Liver (tissue), 9 donors: ENCODE measurements around the gene PHEX. TPM values are rescaled to one million over a fixed set of nuclear protein-coding genes. Genes with fewer than 3 reads are reported as not detected.

Source experiments
- DNase-seq: peaks from one replicate; pipeline ENCODE4 v3.0.0-alpha.2; 2017; ENCODE audit warnings: low spot score
- H3K27ac ChIP-seq, 2 donors: one replicate each; pipeline ENCODE4 v1.7.0; 2013; ENCODE audit warnings: inconsistent platforms in 2 of 2, low read length in 2 of 2, control low read depth in 1 of 2, low read depth in 1 of 2, mild to moderate bottlenecking in 1 of 2
- H3K27me3 ChIP-seq, 4 donors: one replicate each; pipeline versions ENCODE4 v1.6.1 to v1.7.0; 2013; ENCODE audit warnings: low read length in 3 of 4, inconsistent platforms in 1 of 4, mild to moderate bottlenecking in 1 of 4, moderate library complexity in 1 of 4; ENCODE audit not compliant: control insufficient read depth in 4 of 4, insufficient read depth in 4 of 4
- H3K36me3 ChIP-seq, 4 donors: one replicate each; pipeline versions ENCODE4 v1.6.1 to v1.7.0; 2013; ENCODE audit warnings: low read length in 3 of 4, mild to moderate bottlenecking in 3 of 4, low read depth in 1 of 4, moderate library complexity in 1 of 4; ENCODE audit not compliant: control insufficient read depth in 4 of 4, insufficient read depth in 3 of 4
- H3K4me1 ChIP-seq, 4 donors: one replicate each; pipeline versions ENCODE4 v1.6.1 to v1.7.0; 2013; ENCODE audit warnings: low read length in 3 of 4, mild to moderate bottlenecking in 3 of 4, moderate library complexity in 1 of 4; ENCODE audit not compliant: control insufficient read depth in 4 of 4, insufficient read depth in 4 of 4
- H3K4me3 ChIP-seq, 3 donors: one replicate each; pipeline versions ENCODE4 v1.6.1 to v1.7.0; 2013; ENCODE audit warnings: low read length in 3 of 3, control low read depth in 1 of 3, low read depth in 1 of 3, mild to moderate bottlenecking in 1 of 3
- H3K9ac ChIP-seq, 2 donors: one replicate each; pipeline ENCODE4 v1.7.0; 2013; ENCODE audit warnings: low read length in 2 of 2, mild to moderate bottlenecking in 2 of 2, moderate library complexity in 2 of 2, control low read depth in 1 of 2, low read depth in 1 of 2
- H3K9me3 ChIP-seq, 4 donors: one replicate each; pipeline versions ENCODE4 v1.6.1 to v1.7.0; 2013; ENCODE audit warnings: low read length in 3 of 4; ENCODE audit not compliant: control insufficient read depth in 4 of 4
- ATF3 ChIP-seq: IDR thresholded peaks from 2 replicates; pipeline ENCODE4 v1.6.1; 2016; ENCODE audit warnings: antibody characterized with exemption
- CTCF ChIP-seq: fragments of 150-350 bp; IDR thresholded peaks from 2 replicates; pipeline ENCODE4 v1.5.1; 2017; ENCODE audit warnings: improper control_type of control experiment, low read depth, low read length; ENCODE audit not compliant: missing input control
- EGR1 ChIP-seq, 2 donors: IDR thresholded peaks; 2 replicates each; pipeline ENCODE4 v1.6.1; 2016 to 2018; ENCODE audit warnings: antibody characterized with exemption in 2 of 2, low read depth in 2 of 2
- FOXA1 ChIP-seq: IDR thresholded peaks from 2 replicates; pipeline ENCODE4 v1.6.1; 2016; ENCODE audit warnings: antibody characterized with exemption
- FOXA2 ChIP-seq: IDR thresholded peaks from 2 replicates; pipeline ENCODE4 v1.6.1; 2016; ENCODE audit warnings: antibody characterized with exemption
- GABPA ChIP-seq, 2 donors: IDR thresholded peaks in 1 of 2; conservative IDR thresholded peaks in 1 of 2; 2 replicates each; pipeline ENCODE4 v1.6.1; 2016; ENCODE audit warnings: antibody characterized with exemption in 2 of 2, mild to moderate bottlenecking in 1 of 2, moderate library complexity in 1 of 2
- HNF4A ChIP-seq, 2 donors: conservative IDR thresholded peaks; 2 replicates each; pipeline ENCODE4 v1.6.1; 2016; ENCODE audit warnings: antibody characterized with exemption in 2 of 2, mild to moderate bottlenecking in 2 of 2
- HNF4G ChIP-seq: IDR thresholded peaks from 2 replicates; pipeline ENCODE4 v1.6.1; 2016; ENCODE audit warnings: antibody characterized with exemption
- JUND ChIP-seq, 2 donors: IDR thresholded peaks; 2 replicates each; pipeline ENCODE4 v1.6.1; 2016; ENCODE audit warnings: antibody characterized with exemption in 2 of 2
- NR2F2 ChIP-seq: IDR thresholded peaks from 2 replicates; pipeline ENCODE4 v1.6.1; 2016; ENCODE audit warnings: antibody characterized with exemption
- REST ChIP-seq: IDR thresholded peaks from 2 replicates; pipeline ENCODE4 v1.6.1; 2016; ENCODE audit warnings: antibody characterized with exemption, mild to moderate bottlenecking
- RXRA ChIP-seq, 2 donors: IDR thresholded peaks; 2 replicates each; pipeline ENCODE4 v1.6.1; 2017 to 2018; ENCODE audit warnings: antibody characterized with exemption in 2 of 2, mild to moderate bottlenecking in 1 of 2
- SP1 ChIP-seq: IDR thresholded peaks from 2 replicates; pipeline ENCODE4 v1.6.1; 2018; ENCODE audit warnings: antibody characterized with exemption, mild to moderate bottlenecking
- TAF1 ChIP-seq: conservative IDR thresholded peaks from 2 replicates; pipeline ENCODE4 v1.6.1; 2016; ENCODE audit warnings: antibody characterized with exemption, mild to moderate bottlenecking
- YY1 ChIP-seq: IDR thresholded peaks from 2 replicates; pipeline ENCODE4 v1.6.1; 2016; ENCODE audit warnings: antibody characterized with exemption, mild to moderate bottlenecking
- WGBS: extraction: QIAGEN DNeasy Blood & Tissue Kit; methylation state at CpG from one replicate; pipeline ENCODE4 v1.1.7; 2013; 5-methylcytosine and 5-hydroxymethylcytosine counted together
- polyA plus RNA-seq, 2 donors: library from polyadenylated mRNA; stranded (reverse) in 1 of 2; unstranded in 1 of 2; fragments of 200-250 nt in 1 of 2; fragments of >200 nt in 1 of 2; fragmentation: Nextera tagmentation in 1 of 2; extraction: Ambion mirVana in 1 of 2; gene quantifications; one replicate each; pipeline versions ENCODE4 v1.2.1 to v1.2.3, GENCODE V29; 2013 to 2015
- total RNA-seq, 2 donors: library from RNA; depleted of rRNA; stranded (reverse); fragments of >200 nt; gene quantifications; one replicate each; pipeline ENCODE4 v1.2.3, GENCODE V29; 2014
- TF ChIP-seq, protein P1 (sequence below): IDR thresholded peaks from 2 replicates; pipeline ENCODE4 v1.6.1; 2016; ENCODE audit warnings: antibody characterized with exemption
- donor health status: healthy.
- donor health status: healthy.
- donor health status: healthy.
- donor health status: healthy.
- donor health status: healthy.

The PHEX gene
- total and polyA plus RNA-seq, 4 donors: 0.01 to 0.14 (median 0.08) TPM; not detected in 1

DNA sequence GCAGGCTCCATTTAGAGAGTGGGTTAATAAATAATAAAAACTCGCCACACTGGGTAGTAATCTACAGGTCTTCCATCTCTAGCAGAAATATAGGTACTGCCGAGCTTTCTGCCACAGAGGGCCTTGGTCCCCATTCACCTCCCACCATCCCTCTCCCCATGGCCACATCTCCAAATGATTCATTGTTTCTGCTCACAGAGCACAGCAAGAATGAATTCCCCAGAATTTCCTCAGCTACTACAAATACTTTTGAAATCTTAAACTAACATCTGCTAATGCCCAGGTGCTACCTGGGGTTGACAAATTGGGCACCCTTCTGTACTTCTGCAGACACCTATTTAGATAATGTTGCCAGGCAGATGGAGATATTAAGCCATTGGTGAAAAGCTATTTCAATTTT lies 5.1 kb downstream of the PHEX start:
- Histone ChIP-seq H3K4me1 (no peaks in the 10 kb centered on the region), H3K9ac (no peak overlapping the region), H3K27me3 (peaks cover 0 to 5% (median 0%) of the 10 kb centered on the region in 4 donors), H3K9me3 (no peaks in the 10 kb centered on the region), H3K4me3 (no peak overlapping the region), H3K36me3 (no peaks in the 10 kb centered on the region), H3K27ac (no peak overlapping the region)
- 90% methylated on average over 2 of the region's 2 CpGs for WGBS
- no peak for DNase-seq
- TF ChIP-seq SP1 (no peak), GABPA (IDR thresholded peaks at IDR 0.05 in 1 of 2, conservative IDR thresholded peaks at IDR 0.05 in 1 of 2) (no peak), NR2F2 (no peak), FOXA2 (no peak), REST (no peak), CTCF (no peak), JUND (IDR thresholded peaks at IDR 0.05) (no peak), HNF4G (no peak), YY1 (no peak), ATF3 (no peak), FOXA1 (no peak)

DNA sequence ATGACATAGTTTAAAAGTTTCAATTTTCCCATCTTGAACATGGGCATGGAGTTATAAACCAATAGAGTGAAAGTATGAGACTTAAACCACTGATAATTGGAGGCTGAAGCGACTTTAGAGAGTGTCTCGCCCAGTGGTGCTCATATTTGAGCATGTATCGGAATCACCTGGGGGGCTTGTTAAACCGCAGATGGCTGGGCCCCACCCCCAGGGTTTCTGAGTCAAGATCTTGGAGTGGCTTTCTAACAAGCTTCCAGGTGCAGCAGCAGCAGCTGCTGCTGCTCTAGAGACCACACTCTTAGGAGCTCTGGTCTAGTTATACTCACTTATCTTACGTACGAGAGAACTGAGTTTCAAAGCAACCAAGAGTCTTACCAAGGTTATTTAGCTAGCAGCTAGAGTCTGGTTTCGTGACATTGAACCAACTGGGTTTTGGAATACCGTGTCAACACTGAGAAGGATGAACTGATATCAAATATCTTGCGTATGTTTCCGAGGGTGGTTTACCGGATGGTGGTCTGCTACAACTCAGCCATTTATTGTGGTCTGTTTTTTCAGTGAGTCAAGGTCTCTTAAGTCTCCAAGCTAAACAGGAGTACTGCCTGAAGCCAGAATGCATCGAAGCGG lies 5.9 kb downstream of the PHEX start:
- TF ChIP-seq EGR1 (IDR thresholded peaks at IDR 0.05; ENCODE audit: low read depth in 2 of 2) (no peak), FOXA1 (no peak), RXRA (IDR thresholded peaks at IDR 0.05) (no peak), JUND (IDR thresholded peaks at IDR 0.05) (no peak), CTCF (no peak), HNF4A (conservative IDR thresholded peaks at IDR 0.05) (no peak), HNF4G (no peak), ATF3 (no peak), TAF1 (no peak)
- TF ChIP-seq, protein P1, sequence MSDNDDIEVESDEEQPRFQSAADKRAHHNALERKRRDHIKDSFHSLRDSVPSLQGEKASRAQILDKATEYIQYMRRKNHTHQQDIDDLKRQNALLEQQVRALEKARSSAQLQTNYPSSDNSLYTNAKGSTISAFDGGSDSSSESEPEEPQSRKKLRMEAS: no peak
- H3K9ac ChIP-seq: no peak overlapping the region
- H3K4me3 ChIP-seq: no peak overlapping the region
- no peak overlapping the region for H3K27ac ChIP-seq
- no peaks in the 10 kb centered on the region for H3K36me3 ChIP-seq
- DNase-seq: no peak
- H3K4me1 ChIP-seq: no peaks in the 10 kb centered on the region
- H3K9me3 ChIP-seq: no peaks in the 10 kb centered on the region
- H3K27me3 ChIP-seq: peaks cover 0 to 2% (median 0%) of the 10 kb centered on the region in 4 donors
- 93% methylated on average over 13 of the region's 13 CpGs for WGBS
